ENCODE data around the gene ARHGAP12. TPM values are rescaled to one million over a fixed set of nuclear protein-coding genes. Genes with fewer than 3 reads are reported as not detected.

The ARHGAP12 gene
- total RNA-seq, 1 experiment from 2014 or later = 25.8 TPM

- Histone ChIP-seq H3K36me3 (no peaks in the 10 kb centered on the region), H3K9me3 (replicated peaks) (no peaks in the 10 kb centered on the region), H3K4me3 (no peak overlapping the region), H3K27ac (no peak overlapping the region), H3K27me3 (replicated peaks) (no peaks in the 10 kb centered on the region), H3K4me1 (replicated peaks) (peaks cover 12% of the 10 kb centered on the region)
- peak in 1 of 2 experiments; percentile 53 for DNase-seq (ENCODE audit: low read depth in 1 of 2, low spot score in 2 of 2)
Observed at GRCh38 chr10:31830887-31831286, 97.7 kb downstream of the ARHGAP12 start.

- no peaks in the 10 kb centered on the region for H3K27me3 ChIP-seq (replicated peaks)
- H3K4me1 ChIP-seq (replicated peaks) = peaks cover 12% of the 10 kb centered on the region
- no peaks in the 10 kb centered on the region for H3K9me3 ChIP-seq (replicated peaks)
- no peaks in the 10 kb centered on the region for H3K36me3 ChIP-seq
- no peak overlapping the region for H3K4me3 ChIP-seq
- no peak overlapping the region for H3K27ac ChIP-seq
- no peak for DNase-seq (ENCODE audit: low read depth in 1 of 2, low spot score in 2 of 2)
Observed at GRCh38 chr10:31829776-31830175, 98.9 kb downstream of the ARHGAP12 start.

- Histone ChIP-seq H3K4me1 (replicated peaks) (no peaks in the 10 kb centered on the region), H3K4me3 (no peak overlapping the region), H3K9me3 (replicated peaks) (no peaks in the 10 kb centered on the region), H3K27me3 (replicated peaks) (no peaks in the 10 kb centered on the region), H3K36me3 (no peaks in the 10 kb centered on the region), H3K27ac (no peak overlapping the region)
- DNase-seq (ENCODE audit: low read depth in 1 of 2, low spot score in 2 of 2) = no peak
Observed at GRCh38 chr10:31823358-31823757, 105.3 kb downstream of the ARHGAP12 start.

- Histone ChIP-seq H3K36me3 (no peaks in the 10 kb centered on the region), H3K9me3 (replicated peaks) (no peaks in the 10 kb centered on the region), H3K27me3 (replicated peaks) (no peaks in the 10 kb centered on the region), H3K27ac (no peak overlapping the region), H3K4me1 (replicated peaks) (no peaks in the 10 kb centered on the region), H3K4me3 (no peak overlapping the region)
- DNase-seq (ENCODE audit: low read depth in 1 of 2, low spot score in 2 of 2) = no peak
Observed at GRCh38 chr10:31822616-31823318, 105.9 kb downstream of the ARHGAP12 start.

- DNase-seq (ENCODE audit: low read depth in 1 of 2, low spot score in 2 of 2) = no peak
- H3K27ac ChIP-seq = no peak overlapping the region
- no peaks in the 10 kb centered on the region for H3K4me1 ChIP-seq (replicated peaks)
Observed at GRCh38 chr10:31822150-31822549, 106.5 kb downstream of the ARHGAP12 start.

GRCh38 chr10:31820778-31821369 lies 107.8 kb downstream of the ARHGAP12 start:
- no peaks in the 10 kb centered on the region for H3K9me3 ChIP-seq (replicated peaks)
- DNase-seq (ENCODE audit: low read depth in 1 of 2, low spot score in 2 of 2) = no peak
- H3K27me3 ChIP-seq (replicated peaks) = no peaks in the 10 kb centered on the region
- no peak overlapping the region for H3K4me3 ChIP-seq
- peaks cover 9% of the 10 kb centered on the region for H3K4me1 ChIP-seq (replicated peaks)
- H3K36me3 ChIP-seq = no peaks in the 10 kb centered on the region
- H3K27ac ChIP-seq = no peak overlapping the region

More at GRCh38 chr10:31822150-31822549, 106.5 kb downstream of the ARHGAP12 start:
- no peaks in the 10 kb centered on the region for H3K9me3 ChIP-seq (replicated peaks)
- H3K4me3 ChIP-seq = no peak overlapping the region
- no peaks in the 10 kb centered on the region for H3K36me3 ChIP-seq
- no peaks in the 10 kb centered on the region for H3K27me3 ChIP-seq (replicated peaks)

- Histone ChIP-seq H3K36me3 (no peaks in the 10 kb centered on the region), H3K4me1 (replicated peaks) (peaks cover 9% of the 10 kb centered on the region), H3K9me3 (replicated peaks) (no peaks in the 10 kb centered on the region), H3K4me3 (no peak overlapping the region), H3K27me3 (replicated peaks) (no peaks in the 10 kb centered on the region), H3K27ac (no peak overlapping the region)
- DNase-seq (ENCODE audit: low read depth in 1 of 2, low spot score in 2 of 2) = no peak
Observed at GRCh38 chr10:31820096-31820495, 108.5 kb downstream of the ARHGAP12 start.

- H3K4me1 ChIP-seq (replicated peaks) = peaks cover 9% of the 10 kb centered on the region
- H3K9me3 ChIP-seq (replicated peaks) = no peaks in the 10 kb centered on the region
- no peaks in the 10 kb centered on the region for H3K36me3 ChIP-seq
- no peaks in the 10 kb centered on the region for H3K27me3 ChIP-seq (replicated peaks)
- H3K4me3 ChIP-seq = no peak overlapping the region
- no peak overlapping the region for H3K27ac ChIP-seq
- no peak for DNase-seq (ENCODE audit: low read depth in 1 of 2, low spot score in 2 of 2)
Observed at GRCh38 chr10:31819391-31819820, 109.2 kb downstream of the ARHGAP12 start.

- Histone ChIP-seq H3K9me3 (replicated peaks) (no peaks in the 10 kb centered on the region), H3K27ac (no peak overlapping the region), H3K36me3 (no peaks in the 10 kb centered on the region), H3K27me3 (replicated peaks) (no peaks in the 10 kb centered on the region), H3K4me1 (replicated peaks) (peaks cover 9% of the 10 kb centered on the region), H3K4me3 (no peak overlapping the region)
- no peak for DNase-seq (ENCODE audit: low read depth in 1 of 2, low spot score in 2 of 2)
Observed at GRCh38 chr10:31816318-31816717, 112.3 kb downstream of the ARHGAP12 start.

- no peaks in the 10 kb centered on the region for H3K9me3 ChIP-seq (replicated peaks)
- no peaks in the 10 kb centered on the region; the same call in 1 of the 2 replicates for H3K4me1 ChIP-seq (replicated peaks)
- peaks cover 14% of the 10 kb centered on the region for H3K36me3 ChIP-seq
- H3K27ac ChIP-seq = peak overlapping the region; percentile 72
- no peaks in the 10 kb centered on the region for H3K27me3 ChIP-seq (replicated peaks)
- peak; percentile 47 to 82 for DNase-seq (ENCODE audit: low read depth in 1 of 2, low spot score in 2 of 2)
- H3K4me3 ChIP-seq = peak overlapping the region; percentile 29
Observed at GRCh38 chr10:31808258-31809218, 120.1 kb downstream of the ARHGAP12 start.

- no peak for DNase-seq (ENCODE audit: low read depth in 1 of 2, low spot score in 2 of 2)
- Histone ChIP-seq H3K9me3 (replicated peaks) (no peaks in the 10 kb centered on the region), H3K27me3 (replicated peaks) (no peaks in the 10 kb centered on the region), H3K4me1 (replicated peaks) (no peaks in the 10 kb centered on the region; the same call in 1 of the 2 replicates), H3K4me3 (no peak overlapping the region), H3K27ac (no peak overlapping the region), H3K36me3 (peaks cover 20% of the 10 kb centered on the region)
Observed at GRCh38 chr10:31804352-31804810, 124.2 kb downstream of the ARHGAP12 start.

- Histone ChIP-seq H3K4me1 (replicated peaks) (no peaks in the 10 kb centered on the region; the same call in 1 of the 2 replicates), H3K27ac (no peak overlapping the region), H3K9me3 (replicated peaks) (no peaks in the 10 kb centered on the region), H3K4me3 (no peak overlapping the region), H3K36me3 (peaks cover 17% of the 10 kb centered on the region), H3K27me3 (replicated peaks) (no peaks in the 10 kb centered on the region)
- no peak for DNase-seq (ENCODE audit: low read depth in 1 of 2, low spot score in 2 of 2)
Observed at GRCh38 chr10:31803606-31804351, 124.9 kb downstream of the ARHGAP12 start.

- Histone ChIP-seq H3K4me1 (replicated peaks) (no peaks in the 10 kb centered on the region), H3K9me3 (replicated peaks) (no peaks in the 10 kb centered on the region), H3K27ac (no peak overlapping the region), H3K36me3 (peaks cover 6% of the 10 kb centered on the region; the same call in 1 of the 2 replicates), H3K4me3 (no peak overlapping the region), H3K27me3 (replicated peaks) (no peaks in the 10 kb centered on the region)
- no peak for DNase-seq (ENCODE audit: low read depth in 1 of 2, low spot score in 2 of 2)
Observed at GRCh38 chr10:31799181-31799580, 129.4 kb downstream of the ARHGAP12 start.

Data from SJSA1 (cell line).